Frontal cortex (tissue), 4 donors: ENCODE results near the gene CAMKV. TPM values are rescaled to one million over a fixed set of nuclear protein-coding genes. Genes with fewer than 3 reads are reported as not detected.
"Not testable (repeated sequence)": the region's sequence is repeated elsewhere in the genome, so short reads cannot be mapped to it uniquely, and the experiment has no call there.

Experiments
- DNase-seq, 2 donors: peaks; one replicate each; pipeline ENCODE4 v3.0.0; 2012; ENCODE audit warnings: low spot score in 2 of 2
- FAIRE-seq: peaks from 2 replicates; lab custom pipeline; 2012; peaks lifted over from hg19 to GRCh38; lab: Jason Lieb, UNC
- total RNA-seq: library from RNA; depleted of rRNA; stranded (reverse); fragments of >200 nt; gene quantifications from one replicate; pipeline ENCODE4 v1.2.3, GENCODE V29; 2014
- donor health status: control.
- donor health status: control.
- donor health status: control.

Gene CAMKV
- 180 TPM for total RNA-seq

DNA sequence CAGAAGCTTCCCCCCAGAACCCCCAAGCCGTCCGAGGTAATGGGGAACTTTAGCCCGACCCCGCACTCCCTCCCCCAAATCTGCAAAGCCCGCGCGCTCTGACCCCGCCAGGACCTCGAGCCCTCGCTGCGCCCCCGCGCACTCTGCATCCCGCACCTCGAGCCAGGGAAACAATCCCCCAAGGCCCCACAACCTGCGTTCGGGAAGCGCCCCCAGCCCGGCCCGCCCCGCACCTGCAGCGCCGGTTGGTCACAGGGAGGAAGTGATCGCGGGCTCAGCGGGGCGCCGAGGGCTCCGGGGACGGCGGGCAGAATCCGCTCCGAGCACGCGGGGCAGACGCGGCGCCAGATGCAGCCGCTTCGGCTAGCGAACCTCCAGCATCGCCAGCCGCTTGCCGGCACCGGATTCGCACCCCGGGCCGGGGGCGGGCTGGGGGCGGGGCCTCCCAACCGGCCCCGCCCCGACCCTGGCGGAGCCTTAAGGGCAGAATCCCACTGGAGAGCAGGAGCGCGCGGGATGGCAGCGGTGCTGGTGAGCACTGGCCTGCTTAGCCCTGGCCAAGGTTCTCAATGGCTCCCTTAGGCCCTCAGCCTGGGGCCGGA is at the start of gene CAMKV:
CAMKV (minus strand) TSS at position 382 of the 602 bp plus-strand sequence. CDS start 7,518 bp downstream, outside the sequence.
- FAIRE-seq = no peak
- peak in 1 of 2 donors; percentile 53 for DNase-seq

- not testable (repeated sequence) for DNase-seq, FAIRE-seq
Measured at GRCh38 chr3:49917806-49918590, 48.3 kb upstream of the CAMKV start.

- DNase-seq = no peak
- no peak for FAIRE-seq
Measured at GRCh38 chr3:49916686-49917085, 47.0 kb upstream of the CAMKV start.

DNA sequence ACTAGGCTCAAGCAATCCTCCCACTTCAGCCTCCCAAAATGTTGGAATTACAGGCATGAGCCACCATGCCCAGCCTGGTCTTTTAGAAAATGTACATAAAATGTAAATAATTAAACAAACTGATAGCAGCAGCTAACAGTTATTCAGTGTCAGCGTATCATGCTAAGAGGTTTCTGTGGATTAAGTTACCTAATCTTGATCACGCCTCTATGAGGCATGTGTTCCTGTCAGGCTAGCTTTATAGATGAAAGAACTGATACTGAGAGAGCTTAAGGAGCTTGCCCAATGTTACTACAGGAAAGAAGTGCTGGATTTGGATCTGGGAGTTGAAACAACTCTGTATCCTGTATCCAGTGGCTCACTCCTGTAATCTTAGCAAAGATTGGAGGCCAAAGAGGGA is 45.2 kb upstream of the CAMKV start:
- DNase-seq = no peak
- FAIRE-seq = no peak

- DNase-seq = peak in 1 of 2 donors; percentile 44
- no peak for FAIRE-seq
Measured at GRCh38 chr3:49912881-49913281, 43.2 kb upstream of the CAMKV start.

GRCh38 chr3:49911611-49912010 is 41.9 kb upstream of the CAMKV start:
- DNase-seq (no peak), FAIRE-seq (no peak)

DNA sequence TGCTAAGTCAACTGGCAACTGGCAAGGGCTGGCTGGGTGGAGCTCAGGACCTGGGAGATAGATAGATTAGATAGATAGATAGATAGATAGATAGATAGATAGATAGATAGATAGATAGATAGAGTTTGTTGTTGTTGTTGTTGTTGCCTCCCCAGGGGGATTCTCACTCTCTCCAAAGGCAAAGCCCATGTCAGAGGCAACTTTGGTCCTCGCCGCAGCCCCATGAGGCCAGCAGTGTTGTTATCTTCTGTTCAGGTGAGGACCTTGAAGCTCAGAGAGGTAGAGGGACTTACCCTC is 41.4 kb upstream of the CAMKV start:
- FAIRE-seq = no peak
- no peak for DNase-seq

GRCh38 chr3:49910409-49911123 is 40.9 kb upstream of the CAMKV start:
- DNase-seq (no peak), FAIRE-seq (no peak)

DNA sequence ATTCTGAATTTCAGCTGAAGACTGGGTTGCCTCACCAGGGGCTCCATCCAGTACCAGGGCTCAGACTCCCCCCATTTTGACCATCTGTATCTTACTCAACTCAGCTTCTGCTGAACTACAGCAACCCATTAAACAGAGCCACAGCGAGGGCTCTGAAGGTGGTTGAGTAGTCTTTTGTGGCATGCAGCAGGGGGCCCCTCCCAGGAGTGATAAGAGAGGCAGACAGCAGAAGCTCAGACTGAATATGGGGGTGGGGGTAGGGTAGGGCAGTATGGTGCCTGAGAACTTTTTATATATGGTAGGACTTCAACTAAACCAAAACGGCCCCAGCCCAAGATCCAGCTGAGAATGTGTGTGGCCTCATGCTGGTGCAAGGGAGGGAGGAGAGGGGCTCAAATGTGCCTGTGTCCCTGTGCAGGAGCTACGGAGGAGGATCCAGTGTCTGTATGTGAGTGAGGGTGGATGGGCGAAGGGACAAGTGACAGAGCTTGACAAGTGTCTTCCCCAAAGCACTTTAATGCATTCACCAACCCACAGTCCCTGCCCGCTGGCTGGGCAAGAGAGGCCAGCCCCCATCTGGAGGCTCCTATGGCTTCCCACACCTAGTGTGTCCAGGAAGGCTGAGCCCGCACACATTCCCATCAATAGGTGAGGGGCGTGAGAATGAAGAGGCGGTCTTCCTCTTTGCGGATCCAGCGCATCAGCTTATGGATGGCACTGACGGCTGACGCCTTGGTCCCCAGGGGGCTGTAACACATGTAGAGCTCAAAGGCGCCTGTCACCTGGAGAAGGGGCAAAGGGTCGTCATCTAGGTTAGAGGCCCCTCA is 38.9 kb upstream of the CAMKV start:
- FAIRE-seq (no peak), DNase-seq (no peak)

GRCh38 chr3:49906073-49906743 is 36.5 kb upstream of the CAMKV start:
- no peak for FAIRE-seq
- DNase-seq = peak; percentile 66 to 81

DNA sequence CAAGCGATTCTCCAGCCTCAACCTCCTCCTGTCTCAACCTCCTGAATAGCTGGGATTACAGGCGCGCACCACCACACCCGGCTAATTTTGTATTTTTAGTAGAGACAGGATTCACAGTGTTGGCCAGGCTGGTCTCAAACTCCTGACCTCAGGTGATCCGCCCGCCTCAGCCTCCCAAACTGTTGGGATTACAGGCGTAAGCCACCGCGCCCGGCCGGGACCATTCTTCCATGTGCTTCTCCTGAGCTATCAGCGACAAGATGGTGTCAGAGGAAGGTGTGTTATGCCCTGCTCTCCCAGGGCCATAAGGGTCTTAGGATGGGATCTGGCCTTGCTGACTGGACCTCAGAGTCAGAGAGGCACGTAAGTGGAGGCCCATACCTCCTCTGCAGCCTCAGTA is 34.7 kb upstream of the CAMKV start:
- FAIRE-seq, DNase-seq: not testable (repeated sequence)

DNA sequence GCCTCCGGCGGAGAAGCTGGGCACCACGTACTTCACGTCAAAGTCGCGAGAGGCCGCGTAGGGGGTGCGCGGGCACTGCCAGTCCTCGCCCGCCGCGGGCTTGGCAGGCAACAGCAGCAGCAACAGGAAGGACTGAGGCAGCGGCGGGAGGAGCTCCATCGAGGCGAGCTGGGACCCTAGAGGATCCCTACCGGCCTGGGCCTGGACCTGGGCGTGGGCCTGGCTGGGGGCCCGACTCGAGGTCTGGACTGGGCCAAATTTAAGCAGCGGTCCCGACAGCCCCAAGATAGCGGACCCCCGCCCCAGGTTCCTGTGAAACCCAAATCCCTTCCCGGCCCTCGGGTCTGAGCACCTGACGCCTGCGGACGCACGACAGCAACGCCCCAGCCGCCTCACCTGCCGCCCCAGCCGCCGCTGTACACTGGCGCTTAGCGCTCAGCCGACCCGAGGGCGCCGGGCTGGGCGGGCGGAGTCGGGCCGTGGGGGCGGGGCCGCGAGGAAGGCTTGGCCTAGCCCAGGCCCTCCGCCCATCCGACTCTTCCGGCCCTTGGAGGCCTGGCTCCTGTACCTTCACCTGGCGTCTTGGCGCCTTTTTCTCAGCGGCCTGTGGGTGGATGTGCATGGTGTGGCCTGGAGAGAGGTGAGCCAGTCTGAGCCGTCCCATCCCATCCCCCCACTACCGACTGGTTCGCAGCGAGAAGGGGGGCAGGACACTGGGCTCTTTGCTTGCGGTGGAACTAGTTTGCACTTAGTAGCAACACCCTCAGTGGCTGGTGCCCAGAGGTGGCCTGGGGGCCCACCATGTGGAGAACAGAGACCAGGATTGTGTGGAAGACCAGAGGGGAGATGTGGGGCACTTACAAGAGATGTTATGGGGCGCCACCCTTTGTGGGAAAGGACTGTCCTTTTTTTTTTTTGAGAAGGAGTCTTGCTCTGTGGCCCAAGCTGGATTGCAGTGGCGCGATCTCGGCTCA is 34.0 kb upstream of the CAMKV start, which contains the start of gene MST1R:
MST1R (minus strand) TSS at position 423 of the 974 bp plus-strand sequence; CDS start at position 159, 264 bp downstream.
- DNase-seq = no peak
- no peak for FAIRE-seq

DNA sequence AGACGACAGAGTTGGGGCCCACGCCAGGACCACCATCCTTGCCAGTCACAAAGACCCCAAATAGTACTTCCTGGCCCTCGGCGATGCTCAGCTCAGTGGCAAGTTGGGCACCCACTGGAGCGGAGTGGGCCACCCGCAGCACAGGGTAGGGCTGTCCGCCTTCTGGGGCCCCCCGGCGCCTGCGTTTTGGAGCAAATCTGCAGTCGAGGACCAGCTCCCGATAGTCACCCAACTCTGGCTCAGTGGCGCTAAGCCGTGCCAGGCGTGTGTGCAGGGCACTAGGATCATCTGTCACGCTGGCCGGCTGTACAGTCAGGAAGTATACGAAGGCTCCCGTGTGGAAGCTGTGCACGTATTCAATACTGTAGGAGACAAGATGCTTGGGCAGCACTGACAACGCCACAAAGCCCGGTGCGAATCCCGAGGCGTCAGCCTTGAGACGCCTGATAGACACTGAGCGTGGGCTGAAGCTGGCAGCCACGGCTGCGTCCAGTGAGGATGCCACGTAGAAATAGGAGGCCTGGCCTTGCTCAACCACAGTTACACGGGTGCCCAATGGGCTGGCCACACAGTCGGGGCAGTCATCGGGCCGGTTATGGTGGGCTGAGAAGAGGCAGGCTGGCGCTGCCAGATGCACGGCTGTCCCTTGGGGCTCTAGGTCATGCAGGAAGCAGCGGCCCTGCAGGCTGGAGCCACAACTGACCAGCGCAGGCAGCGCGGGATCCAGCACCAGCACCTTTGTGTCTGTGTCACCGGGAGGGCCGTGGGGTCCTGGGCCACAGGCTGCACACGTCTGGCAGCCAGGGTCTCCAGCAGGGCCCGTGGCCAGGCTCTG is 33.0 kb upstream of the CAMKV start:
- DNase-seq (no peak), FAIRE-seq (no peak)

DNA sequence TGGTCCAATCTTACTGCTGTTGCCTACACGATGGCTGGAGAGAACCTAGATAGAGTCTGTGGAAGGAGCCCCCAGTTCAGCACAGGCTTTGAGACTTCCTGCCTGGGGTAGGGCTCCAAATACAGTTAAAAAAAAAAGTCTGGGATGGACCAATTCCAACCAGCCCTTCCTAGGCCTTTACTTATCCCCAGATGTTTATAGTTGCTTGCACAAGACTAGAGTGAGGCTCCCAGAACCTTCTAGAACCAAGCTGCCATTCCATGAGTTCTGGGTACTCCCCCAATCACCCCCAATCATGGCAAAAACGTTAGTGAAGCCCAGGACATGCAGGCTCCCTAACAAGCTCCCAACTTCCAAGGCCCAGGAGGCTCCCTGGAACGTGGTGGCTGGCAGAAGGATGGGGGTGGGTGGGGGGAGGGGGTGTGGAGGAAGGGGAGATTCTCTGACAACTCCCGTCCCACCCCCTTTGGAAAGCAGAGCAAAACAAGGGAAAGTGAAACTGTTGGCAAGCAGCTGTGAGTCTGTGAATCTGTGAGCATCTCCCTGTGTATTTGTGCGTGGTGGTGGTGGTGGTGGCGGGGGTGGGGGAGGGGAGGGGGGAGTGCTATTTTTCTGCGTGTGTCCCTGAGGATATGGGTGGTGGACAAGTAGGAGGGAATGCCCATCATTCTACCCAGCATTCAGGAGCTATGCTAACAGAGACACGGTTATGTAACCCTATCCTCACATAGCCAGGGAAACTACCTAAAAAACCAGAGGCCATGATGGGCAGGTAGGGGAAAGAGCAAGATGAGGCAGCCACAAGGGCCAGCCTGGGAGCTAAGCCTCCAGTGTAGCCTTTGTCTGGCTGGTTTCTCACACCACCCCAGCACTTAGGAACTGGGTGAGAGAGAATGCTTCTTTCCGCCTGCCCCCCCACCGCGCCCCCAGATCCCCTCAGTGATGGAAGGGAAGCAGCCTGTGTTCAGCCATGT is 31.9 kb upstream of the CAMKV start:
- FAIRE-seq (no peak), DNase-seq (no peak)

GRCh38 chr3:49900491-49901153 is 30.9 kb upstream of the CAMKV start:
- no peak for FAIRE-seq
- DNase-seq = no peak

DNA sequence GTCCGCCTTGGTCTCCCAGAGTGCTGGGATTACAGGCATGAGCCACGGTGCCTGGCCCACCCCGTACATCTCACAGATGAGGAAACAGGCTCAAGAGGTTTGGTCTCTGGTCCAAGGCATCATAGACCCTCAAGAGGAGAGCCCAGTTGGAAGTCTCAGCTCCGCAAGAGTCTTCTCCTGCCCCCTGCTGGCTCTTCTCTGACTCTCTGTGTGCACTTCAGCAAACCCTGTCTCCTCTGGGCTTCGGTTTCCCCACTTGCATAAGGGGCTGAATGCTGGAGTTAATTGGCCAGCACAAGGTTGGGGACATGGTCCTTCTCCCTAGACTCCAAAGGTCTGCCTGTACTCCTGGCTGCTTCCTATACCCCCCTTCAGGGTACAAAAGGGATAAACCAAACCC is 30.1 kb upstream of the CAMKV start:
- DNase-seq = no peak
- FAIRE-seq = no peak
